Karpas-422 (cell line): ENCODE measurements around the gene DESI2. TPM values are rescaled to one million over a fixed set of nuclear protein-coding genes. Genes with fewer than 3 reads are reported as not detected.

Source experiments
- DNase-seq: peaks from one replicate; pipeline ENCODE4 v3.0.0-alpha.2; 2015
- H2AFZ ChIP-seq: fragments of 200-600 bp; sonication (generic); 2 replicates; pipeline ENCODE4 v1.6.1; 2014; ENCODE audit warnings: antibody characterized with exemption, low read length, mixed read lengths
- H3K27ac ChIP-seq: fragments of 200-600 bp; sonication (generic); 2 replicates; pipeline ENCODE4 v1.5.1; 2014; ENCODE audit warnings: mild to moderate bottlenecking, low read length, moderate library complexity
- H3K27me3 ChIP-seq: fragments of 200-600 bp; sonication (generic); 2 replicates; pipeline ENCODE4 v1.6.1; 2014; ENCODE audit warnings: low read length, mixed read lengths
- H3K36me3 ChIP-seq: fragments of 200-600 bp; sonication (generic); 2 replicates; pipeline ENCODE4 v1.6.1; 2014; ENCODE audit warnings: low read length, mixed read lengths; ENCODE audit not compliant: insufficient read depth
- H3K4me1 ChIP-seq: fragments of 200-600 bp; sonication (generic); 2 replicates; pipeline ENCODE4 v1.6.1; 2014; ENCODE audit warnings: mild to moderate bottlenecking, low read length, mixed read lengths
- H3K4me2 ChIP-seq: fragments of 200-600 bp; sonication (generic); 2 replicates; pipeline ENCODE4 v1.6.1; 2014; ENCODE audit warnings: low read length, low read depth, mild to moderate bottlenecking; ENCODE audit not compliant: poor library complexity, severe bottlenecking
- H3K4me3 ChIP-seq: fragments of 200-600 bp; sonication (generic); 2 replicates; pipeline ENCODE4 v1.5.1; 2014; ENCODE audit warnings: mild to moderate bottlenecking, antibody characterized with exemption, low read length, mixed read lengths
- H3K79me2 ChIP-seq: fragments of 200-600 bp; sonication (generic); 2 replicates; pipeline ENCODE4 v1.6.1; 2014; ENCODE audit warnings: mild to moderate bottlenecking, low read length, mixed read lengths
- H3K9ac ChIP-seq: fragments of 200-600 bp; sonication (generic); 2 replicates; pipeline ENCODE4 v1.6.0; 2014; ENCODE audit warnings: low read length
- H3K9me2 ChIP-seq: fragments of 200-600 bp; sonication (generic), shearing (Covaris generic); replicated peaks from 2 replicates; pipeline ENCODE4 v1.6.0; 2014; ENCODE audit warnings: mild to moderate bottlenecking, low read length, moderate library complexity; ENCODE audit not compliant: insufficient read depth
- H3K9me3 ChIP-seq: fragments of 300-700, 200-600 bp; sonication (generic); 2 replicates; pipeline ENCODE4 v1.6.1; 2014; ENCODE audit warnings: low read length, mixed read lengths
- H4K20me1 ChIP-seq: fragments of 200-600 bp; sonication (generic); 2 replicates; pipeline ENCODE4 v1.6.1; 2014; ENCODE audit warnings: mild to moderate bottlenecking, antibody characterized with exemption, low read length, low read depth; ENCODE audit not compliant: insufficient read depth
- total RNA-seq: library from RNA; depleted of rRNA; stranded (reverse); fragments of >200 nt; shearing (Covaris generic); gene quantifications from 2 replicates; pipeline ENCODE4 v1.2.3, GENCODE V29; 2014; ENCODE audit warnings: low replicate concordance; rRNA removed

The DESI2 gene
- 36.9 and 62.6 TPM in 2 replicates for total RNA-seq

GRCh38 chr1:244652623-244653438 lies at the start of gene DESI2:
DESI2 (plus strand) TSS chr1:244653126; CDS start chr1:244653314, 188 bp downstream.
- Histone ChIP-seq H3K9ac (peak within 1 kb of the TSS; percentile 88), H3K36me3 (peaks cover 16% of the 10 kb centered on the region), H2AFZ (peak within 1 kb of the TSS; percentile 78), H3K27ac (peak within 1 kb of the TSS; percentile 66), H3K4me3 (peak within 1 kb of the TSS; percentile 96), H3K9me2 (no peaks in the 10 kb centered on the region), H4K20me1 (peaks cover 14% of the 10 kb centered on the region), H3K27me3 (no peaks in the 10 kb centered on the region; the same call in 1 of the 2 replicates), H3K4me1 (peaks cover 39% of the 10 kb centered on the region), H3K9me3 (no peaks in the 10 kb centered on the region), H3K79me2 (peaks cover 48% of the 10 kb centered on the region), H3K4me2 (peak within 1 kb of the TSS; percentile 97)
- DNase-seq, result peak; percentile 99

- Histone ChIP-seq H3K9me3 (no peaks in the 10 kb centered on the region), H3K36me3 (no peaks in the 10 kb centered on the region), H3K27me3 (no peaks in the 10 kb centered on the region), H3K27ac (no peak overlapping the region), H3K4me1 (no peaks in the 10 kb centered on the region), H3K79me2 (no peaks in the 10 kb centered on the region), H3K9ac (no peak overlapping the region), H2AFZ (no peak overlapping the region), H3K4me3 (no peak overlapping the region), H4K20me1 (no peaks in the 10 kb centered on the region), H3K9me2 (no peaks in the 10 kb centered on the region), H3K4me2 (no peak overlapping the region)
- peak; percentile 79 for DNase-seq
Observed at GRCh38 chr1:244603498-244603897, 49.4 kb upstream of the DESI2 start.

GRCh38 chr1:244605835-244606370 lies 47.0 kb upstream of the DESI2 start:
- Histone ChIP-seq H3K4me1 (no peaks in the 10 kb centered on the region), H3K4me3 (no peak overlapping the region), H3K9ac (no peak overlapping the region), H3K27me3 (no peaks in the 10 kb centered on the region), H3K27ac (no peak overlapping the region), H3K9me3 (no peaks in the 10 kb centered on the region), H3K36me3 (no peaks in the 10 kb centered on the region), H4K20me1 (no peaks in the 10 kb centered on the region), H3K79me2 (no peaks in the 10 kb centered on the region), H2AFZ (no peak overlapping the region), H3K9me2 (no peaks in the 10 kb centered on the region), H3K4me2 (no peak overlapping the region)
- DNase-seq, result no peak

- no peak overlapping the region for H3K27ac ChIP-seq
- H3K4me2 ChIP-seq, result no peak overlapping the region
- no peaks in the 10 kb centered on the region for H3K36me3 ChIP-seq
- no peak overlapping the region for H2AFZ ChIP-seq
- H4K20me1 ChIP-seq, result no peaks in the 10 kb centered on the region
- no peaks in the 10 kb centered on the region for H3K79me2 ChIP-seq
- no peaks in the 10 kb centered on the region for H3K4me1 ChIP-seq
- H3K4me3 ChIP-seq, result no peak overlapping the region
- no peak for DNase-seq
- no peak overlapping the region for H3K9ac ChIP-seq
- no peaks in the 10 kb centered on the region for H3K9me3 ChIP-seq
- no peaks in the 10 kb centered on the region for H3K27me3 ChIP-seq
- H3K9me2 ChIP-seq, result no peaks in the 10 kb centered on the region
Observed at GRCh38 chr1:244614113-244614836, 38.7 kb upstream of the DESI2 start.

GRCh38 chr1:244614879-244615278 lies 38.0 kb upstream of the DESI2 start:
- DNase-seq, result no peak
- Histone ChIP-seq H3K36me3 (no peaks in the 10 kb centered on the region), H3K9ac (no peak overlapping the region)

GRCh38 chr1:244615301-244615700 lies 37.6 kb upstream of the DESI2 start:
- Histone ChIP-seq H3K27me3 (no peaks in the 10 kb centered on the region), H2AFZ (no peak overlapping the region), H3K9me3 (no peaks in the 10 kb centered on the region), H3K79me2 (no peaks in the 10 kb centered on the region), H3K9me2 (no peaks in the 10 kb centered on the region), H3K27ac (no peak overlapping the region), H3K4me2 (no peak overlapping the region), H3K4me3 (no peak overlapping the region), H3K9ac (no peak overlapping the region), H3K4me1 (no peaks in the 10 kb centered on the region), H4K20me1 (no peaks in the 10 kb centered on the region), H3K36me3 (no peaks in the 10 kb centered on the region)
- no peak for DNase-seq

More at GRCh38 chr1:244614879-244615278, 38.0 kb upstream of the DESI2 start:
- Histone ChIP-seq H3K4me1 (no peaks in the 10 kb centered on the region), H3K4me2 (no peak overlapping the region), H3K9me2 (no peaks in the 10 kb centered on the region), H3K4me3 (no peak overlapping the region), H4K20me1 (no peaks in the 10 kb centered on the region), H3K79me2 (no peaks in the 10 kb centered on the region), H3K27ac (no peak overlapping the region), H3K9me3 (no peaks in the 10 kb centered on the region), H3K27me3 (no peaks in the 10 kb centered on the region), H2AFZ (no peak overlapping the region)

- no peak for DNase-seq
- H3K36me3 ChIP-seq, result no peaks in the 10 kb centered on the region
- H3K27ac ChIP-seq, result no peak overlapping the region
- no peaks in the 10 kb centered on the region for H4K20me1 ChIP-seq
- H3K4me2 ChIP-seq, result no peak overlapping the region
- H3K9me3 ChIP-seq, result no peaks in the 10 kb centered on the region
- H2AFZ ChIP-seq, result no peak overlapping the region
- H3K79me2 ChIP-seq, result no peaks in the 10 kb centered on the region
- H3K4me1 ChIP-seq, result no peaks in the 10 kb centered on the region
- no peaks in the 10 kb centered on the region; the same call in 1 of the 2 replicates for H3K27me3 ChIP-seq
- no peaks in the 10 kb centered on the region for H3K9me2 ChIP-seq
- H3K4me3 ChIP-seq, result no peak overlapping the region
- H3K9ac ChIP-seq, result no peak overlapping the region
Observed at GRCh38 chr1:244626709-244627108, 26.2 kb upstream of the DESI2 start.

- Histone ChIP-seq H2AFZ (no peak overlapping the region), H3K36me3 (no peaks in the 10 kb centered on the region), H3K4me3 (no peak overlapping the region), H3K4me2 (no peak overlapping the region), H4K20me1 (no peaks in the 10 kb centered on the region), H3K9ac (no peak overlapping the region), H3K79me2 (no peaks in the 10 kb centered on the region), H3K27me3 (no peaks in the 10 kb centered on the region; the same call in 1 of the 2 replicates), H3K27ac (no peak overlapping the region), H3K9me2 (no peaks in the 10 kb centered on the region), H3K4me1 (no peaks in the 10 kb centered on the region), H3K9me3 (no peaks in the 10 kb centered on the region)
- DNase-seq, result no peak
Observed at GRCh38 chr1:244628789-244629188, 24.1 kb upstream of the DESI2 start.
